ENCODE data around the gene CXorf65.
A peak's percentile ranks its signal among the peaks of the same experiment; 100 is the strongest.

Gene CXorf65

GRCh38 chrX:71143508-71143907 lies 37.0 kb upstream of the CXorf65 start:
- H3K27ac ChIP-seq = peak overlapping the region; percentile 53
- no peak for TF ChIP-seq CTCF (IDR thresholded peaks at IDR 0.05)
- no peak for TF ChIP-seq ZFX (IDR thresholded peaks at IDR 0.05; ENCODE audit: borderline replicate concordance)

GRCh38 chrX:71140440-71140839 lies 33.9 kb upstream of the CXorf65 start:
- H3K27ac ChIP-seq = no peak overlapping the region
- no peak for TF ChIP-seq CTCF (IDR thresholded peaks at IDR 0.05)
- TF ChIP-seq ZFX (IDR thresholded peaks at IDR 0.05; ENCODE audit: borderline replicate concordance) = no peak

DNA sequence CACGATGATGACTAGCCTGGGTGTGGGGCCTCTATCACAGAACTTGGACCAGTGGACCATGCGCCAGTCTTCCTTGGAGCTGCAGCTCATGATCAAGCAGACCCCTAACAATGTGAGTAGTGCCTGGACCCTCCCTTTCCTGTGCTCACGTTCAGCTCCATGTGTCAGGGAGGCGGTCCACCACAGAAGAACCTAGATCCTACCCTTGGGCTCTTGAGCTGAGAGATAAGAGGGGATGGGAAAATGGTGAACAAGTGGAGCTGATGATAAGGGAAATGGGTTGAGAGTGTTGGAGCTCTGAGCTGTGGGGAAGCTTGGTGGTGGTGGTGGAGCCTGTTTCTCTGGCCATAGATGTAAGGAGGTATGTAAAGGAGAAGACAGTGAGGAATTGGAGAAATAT lies 25.0 kb upstream of the CXorf65 start:
- TF ChIP-seq CTCF (IDR thresholded peaks at IDR 0.05) = no peak
- TF ChIP-seq ZFX (IDR thresholded peaks at IDR 0.05; ENCODE audit: borderline replicate concordance) = no peak
- H3K27ac ChIP-seq = no peak overlapping the region

DNA sequence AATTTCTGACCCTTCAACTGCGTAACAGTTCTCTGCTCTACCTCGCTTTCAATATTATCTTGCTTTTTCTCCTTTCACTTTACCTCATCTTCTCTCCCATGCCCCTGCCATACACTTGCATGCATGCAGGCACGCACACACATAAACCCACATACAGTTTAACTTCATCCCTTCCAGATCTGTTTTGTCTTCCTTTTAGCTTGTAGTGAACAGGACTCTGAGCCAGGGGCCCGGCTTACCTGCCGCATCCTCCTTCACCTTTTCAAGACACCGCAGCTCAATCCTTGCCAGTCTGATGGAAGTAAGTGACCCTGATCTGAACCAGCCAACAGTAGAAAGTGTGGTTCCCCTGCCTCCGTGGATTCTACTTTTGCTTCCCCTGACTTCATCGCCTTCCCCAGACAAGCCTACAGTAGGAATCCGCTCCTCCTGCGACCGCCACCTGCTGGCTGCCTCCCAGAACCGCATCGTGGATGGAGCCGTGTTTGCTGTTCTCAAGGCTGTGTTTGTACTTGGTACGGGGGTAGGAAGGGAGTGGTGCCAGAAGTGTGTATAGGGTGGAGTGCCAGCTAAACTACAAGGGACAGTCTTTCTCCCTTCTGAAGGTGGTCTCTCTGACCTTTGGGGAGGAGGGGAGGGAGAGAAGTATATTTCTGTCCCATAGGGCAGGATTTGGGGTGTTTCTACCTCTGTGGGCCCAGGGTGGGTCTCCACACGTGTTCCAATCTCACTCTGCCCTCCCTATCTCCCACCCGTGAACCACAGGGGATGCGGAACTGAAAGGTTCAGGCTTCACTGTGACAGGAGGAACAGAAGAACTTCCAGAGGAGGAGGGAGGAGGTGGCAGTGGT lies 22.6 kb upstream of the CXorf65 start:
- TF ChIP-seq CTCF (IDR thresholded peaks at IDR 0.05) = peak; percentile 80
- TF ChIP-seq ZFX (IDR thresholded peaks at IDR 0.05; ENCODE audit: borderline replicate concordance) = no peak
- H3K27ac ChIP-seq = no peak overlapping the region

DNA sequence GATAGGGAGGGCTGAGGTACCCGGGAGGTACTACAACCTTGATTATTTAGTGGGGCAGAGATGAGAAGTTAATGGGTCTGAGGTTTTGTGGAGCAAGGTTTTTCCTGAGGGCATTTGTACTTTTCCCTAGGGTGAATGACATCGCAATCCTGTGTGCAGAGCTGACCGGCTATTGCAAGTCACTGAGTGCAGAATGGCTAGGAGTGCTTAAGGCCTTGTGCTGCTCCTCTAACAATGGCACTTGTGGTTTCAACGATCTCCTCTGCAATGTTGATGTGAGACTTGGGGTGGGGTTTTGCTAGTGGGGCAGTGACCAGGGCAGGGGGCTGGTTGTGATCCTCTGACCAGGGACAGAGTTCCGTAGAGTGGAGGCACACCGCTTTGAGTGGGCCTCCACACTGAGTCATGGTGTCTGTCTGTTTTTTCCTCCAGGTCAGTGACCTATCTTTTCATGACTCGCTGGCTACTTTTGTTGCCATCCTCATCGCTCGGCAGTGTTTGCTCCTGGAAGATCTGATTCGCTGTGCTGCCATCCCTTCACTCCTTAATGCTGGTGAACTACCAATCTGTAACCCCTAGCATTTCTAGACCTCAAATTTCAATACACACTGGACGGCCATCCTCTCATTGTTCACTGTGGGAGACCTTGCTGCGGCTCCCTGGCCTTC lies 21.8 kb upstream of the CXorf65 start:
- TF ChIP-seq ZFX (IDR thresholded peaks at IDR 0.05; ENCODE audit: borderline replicate concordance) = no peak
- no peak for TF ChIP-seq CTCF (IDR thresholded peaks at IDR 0.05)
- no peak overlapping the region for H3K27ac ChIP-seq

- peak overlapping the region; percentile 63 for H3K27ac ChIP-seq
These were observed 12.5 kb upstream of the CXorf65 start for GRCh38 chrX:71118985-71119535.

GRCh38 chrX:71118032-71118984 lies 11.8 kb upstream of the CXorf65 start, which contains the start of gene MED12:
Gene MED12 (plus strand): TSS chrX:71118596. CDS start chrX:71118755, 159 bp downstream.
- TF ChIP-seq CTCF (IDR thresholded peaks at IDR 0.05) = no peak
- no peak for TF ChIP-seq ZFX (IDR thresholded peaks at IDR 0.05; ENCODE audit: borderline replicate concordance)
- peak within 1 kb of the TSS; percentile 63 for H3K27ac ChIP-seq

More at GRCh38 chrX:71118985-71119535, 12.5 kb upstream of the CXorf65 start:
- TF ChIP-seq ZFX (IDR thresholded peaks at IDR 0.05; ENCODE audit: borderline replicate concordance) = no peak

Data from 22Rv1 (cell line).